H9 (cell line): ENCODE data around the gene IFIT1. TPM values are rescaled to one million over a fixed set of nuclear protein-coding genes. Genes with fewer than 3 reads are reported as not detected.

Experiments used
- DNase-seq: peaks from one replicate; pipeline ENCODE4 v3.0.0-alpha.2; 2017
- H2AFZ ChIP-seq: one replicate; pipeline ENCODE4 v1.6.1; 2013; ENCODE audit warnings: mild to moderate bottlenecking, low read length, control low read depth, moderate library complexity
- H2AK5ac ChIP-seq: 2 replicates; pipeline ENCODE4 v1.6.1; 2013; ENCODE audit warnings: low read length, control low read depth, mixed read lengths; ENCODE audit not compliant: insufficient read length
- H2BK120ac ChIP-seq: one replicate; pipeline ENCODE4 v1.6.1; 2013; ENCODE audit warnings: low read depth, mild to moderate bottlenecking, low read length, control low read depth, inconsistent platforms; ENCODE audit not compliant: poor library complexity, severe bottlenecking
- H2BK12ac ChIP-seq: 2 replicates; pipeline ENCODE4 v1.6.1; 2013; ENCODE audit warnings: low read length, control low read depth, mixed read lengths, low read depth; ENCODE audit not compliant: insufficient read length
- H2BK15ac ChIP-seq: 2 replicates; pipeline ENCODE4 v1.6.1; 2013; ENCODE audit warnings: low read depth, low read length, control low read depth
- H2BK20ac ChIP-seq: one replicate; pipeline ENCODE4 v1.6.1; 2013; ENCODE audit warnings: low read depth, mild to moderate bottlenecking, low read length, control low read depth, inconsistent platforms; ENCODE audit not compliant: poor library complexity, severe bottlenecking
- H2BK5ac ChIP-seq: 2 replicates; pipeline ENCODE4 v1.6.1; 2013; ENCODE audit warnings: low read length, control low read depth, mixed read lengths; ENCODE audit not compliant: insufficient read length
- H3K14ac ChIP-seq: 2 replicates; pipeline ENCODE4 v1.6.1; 2013; ENCODE audit warnings: low read length, control low read depth; ENCODE audit not compliant: insufficient read depth
- H3K18ac ChIP-seq: 2 replicates; pipeline ENCODE4 v1.6.1; 2013; ENCODE audit warnings: low read depth, mild to moderate bottlenecking, mixed read lengths, low read length, control low read depth; ENCODE audit not compliant: insufficient read length
- H3K23ac ChIP-seq: 2 replicates; pipeline ENCODE4 v1.6.1; 2013; ENCODE audit warnings: low read length, control low read depth, mixed read lengths, low read depth; ENCODE audit not compliant: insufficient read length
- H3K23me2 ChIP-seq: 2 replicates; pipeline ENCODE4 v1.6.1; 2013; ENCODE audit warnings: low read depth, mild to moderate bottlenecking, mixed read lengths, low read length, control low read depth; ENCODE audit not compliant: insufficient read length, poor library complexity, severe bottlenecking
- H3K27ac ChIP-seq: 2 replicates; pipeline ENCODE4 v1.5.1; 2013; ENCODE audit warnings: low read length, control low read depth, mixed read lengths, low read depth; ENCODE audit not compliant: insufficient read length
- H3K27me3 ChIP-seq: 2 replicates; pipeline ENCODE4 v1.6.1; 2013; ENCODE audit warnings: low read length, control low read depth, inconsistent platforms; ENCODE audit not compliant: insufficient read depth
- H3K4ac ChIP-seq: 2 replicates; pipeline ENCODE4 v1.6.1; 2013; ENCODE audit warnings: low read depth, mild to moderate bottlenecking, control low read depth, inconsistent platforms, low read length, moderate library complexity
- H3K4me1 ChIP-seq: 2 replicates; pipeline ENCODE4 v1.6.1; 2013; ENCODE audit warnings: low read length, control low read depth, inconsistent platforms; ENCODE audit not compliant: insufficient read depth
- H3K4me2 ChIP-seq: 2 replicates; pipeline ENCODE4 v1.6.1; 2013; ENCODE audit warnings: low read length, control low read depth, mixed read lengths; ENCODE audit not compliant: insufficient read length, insufficient read depth
- H3K56ac ChIP-seq: 2 replicates; pipeline ENCODE4 v1.6.1; 2013; ENCODE audit warnings: low read depth, mild to moderate bottlenecking, mixed read lengths, low read length, control low read depth; ENCODE audit not compliant: insufficient read length
- H3K79me1 ChIP-seq: 2 replicates; pipeline ENCODE4 v1.6.1; 2013; ENCODE audit warnings: low read depth, mild to moderate bottlenecking, moderate library complexity, low read length, control low read depth, inconsistent platforms; ENCODE audit not compliant: insufficient read depth, poor library complexity, severe bottlenecking
- H3K79me2 ChIP-seq: 2 replicates; pipeline ENCODE4 v1.6.1; 2013; ENCODE audit warnings: low read length, control low read depth, inconsistent platforms; ENCODE audit not compliant: insufficient read depth
- H3K9ac ChIP-seq: 2 replicates; pipeline ENCODE4 v1.6.1; 2013; ENCODE audit warnings: low read length, control low read depth, mixed read lengths; ENCODE audit not compliant: insufficient read length; ENCODE audit errors: extremely low read depth
- H3K9me3 ChIP-seq: one replicate; pipeline ENCODE4 v1.6.1; 2013; ENCODE audit warnings: low read depth, low read length, inconsistent platforms; ENCODE audit not compliant: control insufficient read depth
- H3T11ph ChIP-seq: one replicate; pipeline ENCODE4 v1.6.1; 2013; ENCODE audit warnings: mild to moderate bottlenecking, low read length, control low read depth, inconsistent platforms
- H4K20me1 ChIP-seq: one replicate; pipeline ENCODE4 v1.6.1; 2013; ENCODE audit not compliant: control insufficient read depth, insufficient read length, insufficient read depth
- H4K5ac ChIP-seq: 2 replicates; pipeline ENCODE4 v1.6.1; 2013; ENCODE audit warnings: low read depth, mild to moderate bottlenecking, mixed read lengths, low read length, control low read depth; ENCODE audit not compliant: insufficient read length
- H4K8ac ChIP-seq: replicated peaks from 2 replicates; pipeline ENCODE4 v1.6.1; 2013; ENCODE audit warnings: low read length, control low read depth, mixed read lengths, low read depth; ENCODE audit not compliant: insufficient read length
- H4K91ac ChIP-seq: 2 replicates; pipeline ENCODE4 v1.6.1; 2013; ENCODE audit warnings: low read depth, mild to moderate bottlenecking, moderate library complexity, mixed read lengths, low read length, control low read depth; ENCODE audit not compliant: insufficient read length
- H3K27ac Mint-ChIP-seq, 3 experiments: 2 replicates in 2 of 3; 3 replicates in 1 of 3; pipeline ENCODE4 v1.8.0; 2020 to 2021; ENCODE audit warnings: mixed read lengths in 3 of 3, mild to moderate bottlenecking in 1 of 3, moderate library complexity in 1 of 3
- H3K27me3 Mint-ChIP-seq: 2 replicates; pipeline ENCODE4 v1.8.0; 2021; ENCODE audit warnings: low read depth, mild to moderate bottlenecking, moderate library complexity, mixed read lengths
- H3K36me3 Mint-ChIP-seq, 3 experiments: 2 replicates in 2 of 3; 3 replicates in 1 of 3; pipeline ENCODE4 v1.8.0; 2020 to 2021; ENCODE audit warnings: low read depth in 3 of 3, mixed read lengths in 3 of 3; ENCODE audit not compliant: insufficient read depth in 1 of 3
- H3K4me1 Mint-ChIP-seq, 2 experiments: 2 replicates each; pipeline ENCODE4 v1.8.0; 2020; ENCODE audit warnings: mixed read lengths in 2 of 2
- H3K4me3 Mint-ChIP-seq, 2 experiments: 2 replicates in 1 of 2; 3 replicates in 1 of 2; pipeline ENCODE4 v1.8.0; 2020 to 2021; ENCODE audit warnings: mild to moderate bottlenecking in 2 of 2, mixed read lengths in 2 of 2, moderate library complexity in 1 of 2
- H3K9me3 Mint-ChIP-seq, 2 experiments: 2 replicates in 1 of 2; 3 replicates in 1 of 2; pipeline ENCODE4 v1.8.0; 2020; ENCODE audit warnings: mild to moderate bottlenecking in 2 of 2, mixed read lengths in 2 of 2, moderate library complexity in 1 of 2
- CTCF ChIP-seq: fragments of 200-600 bp; sonication (generic); conservative IDR thresholded peaks from 3 replicates; pipeline ENCODE4 v1.8.0; 2021; ENCODE audit warnings: antibody characterized with exemption, mild to moderate bottlenecking
- WGBS: extraction: QIAGEN DNeasy Blood & Tissue Kit; methylation state at CpG from one replicate; pipeline ENCODE4 v1.1.7; 2013; ENCODE audit warnings: missing lambda C conversion rate, low lambda C conversion rate, mixed read lengths; ENCODE audit not compliant: insufficient read length; ENCODE audit errors: extremely low coverage; 5-methylcytosine and 5-hydroxymethylcytosine counted together
- total RNA-seq: library from RNA; stranded (reverse); gene quantifications from 2 replicates; pipeline ENCODE4 v1.2.1, GENCODE V29; 2021

IFIT1 gene
- total RNA-seq, 1 experiment from 2014 or later: 1.2 TPM

GRCh38 chr10:89425000-89425399 lies 32.6 kb downstream of the IFIT1 start:
- Histone ChIP-seq H3K79me1 (no peaks in the 10 kb centered on the region), H3K4me1 (no peaks in the 10 kb centered on the region), H3K4me2 (no peak overlapping the region), H4K20me1 (no peaks in the 10 kb centered on the region), H3K18ac (no peak overlapping the region), H2BK20ac (no peak overlapping the region), H4K8ac (no peak overlapping the region), H3K23ac (no peak overlapping the region), H3K9me3 (no peaks in the 10 kb centered on the region), H3K14ac (no peak overlapping the region), H3K4ac (no peak overlapping the region), H3K79me2 (no peaks in the 10 kb centered on the region), H3T11ph (no peak overlapping the region), H2BK5ac (no peak overlapping the region), H2AK5ac (no peak overlapping the region), H3K56ac (no peak overlapping the region), H3K9ac (no peak overlapping the region), H2AFZ (no peak overlapping the region), H2BK12ac (no peak overlapping the region), H4K91ac (no peak overlapping the region), H2BK120ac (no peak overlapping the region), H3K27ac (no peak overlapping the region), H3K27me3 (no peaks in the 10 kb centered on the region), H3K23me2 (no peaks in the 10 kb centered on the region), H2BK15ac (no peak overlapping the region), H4K5ac (no peak overlapping the region)
- H3K4me1 Mint-ChIP-seq: peaks cover 35% of the 10 kb centered on the region in 2 experiments
- H3K27ac Mint-ChIP-seq: no peak overlapping the region
- H3K36me3 Mint-ChIP-seq: no peaks in the 10 kb centered on the region
- no peaks in the 10 kb centered on the region for H3K27me3 Mint-ChIP-seq
- no peaks in the 10 kb centered on the region for H3K9me3 Mint-ChIP-seq
- no CpG with 5 or more reads among the region's 5 CpGs for WGBS
- no peak for DNase-seq
- no peak for TF ChIP-seq CTCF
- H3K4me3 Mint-ChIP-seq: no peak overlapping the region
